Measurements from ENCODE around the gene MIS18A.

Gene MIS18A

DNA sequence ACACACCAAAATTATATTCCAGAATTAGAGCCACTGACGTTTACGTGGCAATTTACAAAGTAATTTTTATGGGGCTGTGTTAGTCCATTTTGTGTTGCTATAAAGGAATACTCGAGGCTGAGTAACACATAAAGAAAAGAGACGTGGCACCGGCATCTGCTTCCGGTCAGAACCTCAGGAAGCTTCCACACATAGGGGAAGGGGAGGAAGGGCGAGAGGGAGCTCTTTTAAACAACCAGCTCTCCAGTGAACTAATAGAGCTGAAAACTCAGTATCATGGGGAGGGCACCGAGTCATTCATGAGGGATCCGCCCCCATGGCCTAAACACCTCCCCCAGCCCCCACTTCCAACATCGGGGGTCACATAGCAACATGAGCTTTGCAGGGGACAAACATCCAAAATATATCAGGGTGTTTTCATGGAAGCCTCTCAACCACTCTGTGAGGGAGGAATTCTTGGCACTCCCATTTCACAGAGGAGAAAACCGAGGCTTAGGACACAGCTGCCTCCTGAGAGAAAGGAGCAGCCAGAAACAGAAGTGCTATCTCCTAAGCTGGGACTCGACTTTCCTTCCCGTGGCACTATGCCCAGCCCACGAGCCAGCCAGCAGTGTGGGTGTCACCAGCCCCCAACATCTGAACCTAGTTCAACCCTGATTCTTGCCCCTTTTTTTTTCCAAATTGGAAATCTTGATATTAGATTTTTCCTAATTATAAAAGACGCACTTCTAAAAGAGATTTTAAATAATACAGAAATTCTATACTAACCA lies 29.2 kb downstream of the MIS18A start:
- DNase-seq = no peak

DNA sequence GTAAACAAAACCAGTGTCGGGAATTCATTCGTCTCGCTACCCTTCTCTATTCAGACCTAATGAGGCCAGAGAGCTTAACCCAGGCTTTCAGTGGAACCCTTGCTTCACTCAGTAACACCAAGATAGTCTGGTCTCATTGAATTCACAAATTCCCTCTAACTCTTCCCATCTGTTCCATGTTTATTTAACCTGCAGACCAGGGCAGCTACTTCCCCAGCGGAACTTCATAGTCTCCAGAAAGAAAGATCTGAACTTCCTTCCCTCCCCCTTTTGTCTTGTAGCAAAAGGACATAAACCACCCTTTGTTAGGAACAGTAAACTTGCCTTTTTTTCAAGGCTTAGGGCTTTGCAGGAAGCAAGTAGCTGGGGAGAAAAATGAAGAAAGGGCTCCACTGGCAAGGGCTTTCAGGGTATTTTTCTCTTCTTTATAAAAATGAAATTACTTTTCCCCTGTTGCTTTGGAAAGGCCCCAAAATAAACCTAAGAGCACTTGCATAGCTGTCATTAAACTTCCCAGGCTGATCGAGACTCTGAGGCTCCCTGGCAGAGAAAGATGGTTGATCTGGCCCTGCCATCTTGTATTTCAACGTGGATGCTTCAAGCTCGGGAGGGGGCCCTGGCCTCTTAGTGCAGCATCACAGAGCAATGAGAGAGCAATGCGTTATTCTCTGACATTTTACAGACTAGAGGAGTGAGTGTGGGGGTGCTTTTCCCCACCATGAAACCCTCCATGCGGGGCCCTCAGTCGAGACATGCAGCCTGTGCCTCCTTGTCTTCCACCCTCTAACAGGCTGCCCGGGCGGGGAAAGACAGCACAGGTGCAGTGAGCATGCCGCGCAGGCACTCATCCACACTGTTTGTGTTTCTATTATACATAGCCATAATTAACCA lies 30.0 kb downstream of the MIS18A start:
- DNase-seq = no peak

DNA sequence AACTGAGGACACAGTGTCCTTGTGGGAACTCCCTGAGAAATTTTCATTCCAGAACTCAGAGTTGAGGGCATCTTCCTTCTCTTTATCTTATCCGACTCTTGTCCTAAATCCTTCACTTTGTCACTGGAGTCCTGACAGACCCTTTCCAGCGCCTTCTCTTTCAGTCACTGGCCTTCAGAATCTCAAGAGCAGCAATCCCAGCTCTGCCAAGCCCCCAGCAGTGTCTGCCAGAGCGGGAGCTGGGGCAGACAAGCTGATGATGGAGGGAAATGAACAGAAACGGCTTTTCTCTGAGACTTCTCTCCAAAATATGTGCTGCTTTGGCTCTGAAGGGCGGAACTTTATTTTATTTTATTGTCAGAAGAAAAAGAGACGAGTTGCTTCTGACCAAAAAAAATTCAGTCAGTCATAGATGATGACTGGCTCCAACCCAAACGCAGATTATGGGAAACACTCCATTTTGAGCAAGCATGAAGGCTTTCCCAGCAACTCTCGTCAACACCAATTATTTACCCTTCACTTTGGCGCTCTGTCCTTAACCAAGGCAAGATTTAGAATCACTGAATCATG lies 32.2 kb downstream of the MIS18A start:
- DNase-seq = no peak

DNA sequence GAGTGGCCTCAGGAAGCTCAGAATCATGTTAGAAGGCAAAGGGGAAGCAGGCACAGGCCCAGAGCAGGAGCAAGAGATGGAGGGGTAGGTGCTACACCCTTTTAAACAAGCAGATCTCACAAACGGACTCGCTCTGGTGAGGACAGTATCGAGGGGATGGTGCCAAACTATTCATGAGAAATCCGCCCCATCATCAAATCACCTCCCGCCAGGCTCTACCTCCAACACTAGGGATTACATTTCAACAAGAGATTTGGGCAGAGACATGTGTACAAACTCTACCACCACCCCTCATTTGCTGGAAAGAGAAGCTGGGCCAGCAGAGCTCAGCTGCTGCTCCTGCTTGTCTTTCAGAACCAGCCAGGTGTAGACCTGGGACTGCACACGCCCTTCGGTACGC lies 32.9 kb downstream of the MIS18A start:
- DNase-seq = no peak

DNA sequence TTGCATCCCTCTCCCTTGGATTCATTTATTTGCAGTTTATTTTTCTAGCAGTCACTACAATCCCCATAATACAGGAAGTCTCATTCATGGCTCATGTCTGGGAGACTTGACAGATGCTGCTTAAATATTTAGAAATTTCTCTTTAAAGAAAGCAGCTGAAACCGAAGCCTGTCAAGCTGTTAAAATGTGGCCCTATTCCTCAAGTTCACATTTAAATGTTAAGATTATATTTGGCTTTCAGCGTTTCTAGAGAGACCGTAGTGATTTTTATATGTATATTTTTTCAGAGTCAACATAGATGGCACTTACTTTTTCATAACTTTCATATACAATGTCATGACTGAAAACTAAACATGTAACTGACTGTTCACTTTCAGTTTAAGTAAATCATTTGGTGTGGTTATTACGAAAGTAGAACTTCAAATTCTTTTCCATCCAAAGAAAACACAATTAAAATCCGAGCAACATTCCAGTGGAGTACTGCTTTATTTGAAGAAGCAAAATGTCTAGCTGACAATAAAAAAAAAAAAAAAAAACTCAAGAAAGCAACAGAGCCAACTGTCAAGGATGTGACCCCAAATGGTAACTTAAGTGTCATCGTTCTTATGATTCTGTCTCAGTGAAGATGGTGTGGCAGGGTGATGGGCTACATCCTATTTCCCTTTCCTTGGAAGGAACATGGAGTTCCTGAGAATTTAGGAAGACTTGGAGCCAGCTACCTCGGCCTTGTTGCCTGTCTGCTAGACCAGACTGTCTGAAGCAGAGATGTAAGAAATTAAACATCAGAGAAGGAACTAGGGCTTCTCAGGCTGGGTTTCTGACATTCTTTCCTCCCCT lies 37.8 kb downstream of the MIS18A start:
- DNase-seq = no peak

DNA sequence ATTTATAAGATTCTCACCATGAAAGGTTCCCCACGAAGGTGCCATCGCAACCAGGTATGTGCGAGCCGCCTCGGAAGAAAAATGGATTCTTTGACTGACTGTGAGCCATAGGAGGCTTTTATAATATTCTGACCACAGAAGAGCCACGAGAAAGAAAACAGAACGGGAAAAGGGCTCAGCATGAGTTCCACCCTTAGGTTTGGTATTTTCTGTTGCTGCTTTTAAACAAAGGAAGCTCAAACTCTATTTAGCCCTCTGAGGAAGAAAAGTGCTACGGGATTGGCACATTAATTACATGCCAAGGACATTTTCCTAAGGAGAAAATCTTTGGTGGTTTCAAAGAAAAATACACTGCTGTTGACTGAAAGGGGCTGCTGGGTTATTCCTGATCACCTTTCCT lies 39.3 kb downstream of the MIS18A start:
- DNase-seq = no peak

DNA sequence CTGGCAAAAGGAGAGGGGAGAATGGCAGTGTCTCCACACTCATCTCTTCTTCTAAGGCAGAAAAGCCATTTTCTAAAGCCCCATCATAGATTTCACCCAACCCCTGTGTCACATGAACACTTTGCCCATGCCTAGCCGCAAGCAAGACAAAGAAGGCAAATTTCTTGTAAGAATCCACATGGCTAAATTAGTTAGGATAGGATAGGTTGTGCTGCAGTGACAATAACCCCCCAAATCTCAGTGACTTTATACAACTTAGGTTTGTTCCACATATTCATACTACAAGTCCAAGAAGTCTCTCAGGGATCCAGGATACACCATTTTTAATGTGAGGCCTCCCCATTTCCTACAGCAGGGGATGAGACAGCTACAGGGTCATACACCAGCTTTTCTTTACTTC lies 40.8 kb downstream of the MIS18A start:
- no peak for DNase-seq

DNA sequence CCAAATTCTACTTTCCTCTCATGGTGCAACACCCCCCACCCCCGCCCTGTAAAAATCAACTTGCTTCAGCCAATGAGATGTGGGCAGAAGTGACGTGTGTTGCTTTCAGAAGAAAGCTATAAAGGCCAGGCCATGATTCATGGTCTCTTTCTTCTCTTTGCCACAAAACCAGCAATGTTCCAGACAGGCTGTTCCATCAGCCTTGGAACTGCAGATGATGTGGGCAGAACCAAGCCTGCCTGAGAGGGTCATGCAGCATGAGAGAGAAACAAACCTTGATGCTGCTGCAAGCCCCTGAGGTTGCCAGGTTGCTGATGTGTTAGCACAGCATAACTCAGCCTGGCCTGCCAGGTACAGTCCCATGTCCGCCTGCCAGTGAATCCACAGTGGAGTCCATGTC lies 41.8 kb downstream of the MIS18A start:
- no peak for DNase-seq

DNA sequence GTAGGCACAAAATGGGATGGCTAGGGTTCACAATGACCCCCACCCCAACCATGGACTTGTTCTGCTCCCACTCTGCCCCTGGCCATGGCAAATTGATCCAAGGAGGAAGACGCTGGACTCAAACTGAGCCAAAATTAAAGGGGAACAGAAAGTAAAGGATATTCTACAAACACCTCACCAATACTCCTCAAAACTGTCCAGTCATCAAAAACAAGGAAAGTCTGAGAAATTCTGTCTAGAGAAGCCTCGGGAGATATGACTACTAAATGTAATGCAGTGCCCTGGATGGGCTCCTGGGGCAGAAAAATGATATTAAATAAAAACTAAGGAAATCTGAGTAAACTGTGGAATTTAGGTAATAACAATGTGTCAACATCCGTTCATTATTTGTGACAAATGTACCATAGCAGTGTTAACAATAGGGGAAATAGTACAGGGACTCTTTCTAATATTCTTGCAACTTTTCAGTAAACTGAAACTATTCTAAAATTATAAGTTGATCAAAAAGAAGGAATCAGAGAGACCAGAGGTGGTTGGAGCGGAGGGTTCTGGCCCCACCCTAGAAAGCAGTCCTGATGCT lies 45.0 kb downstream of the MIS18A start:
- DNase-seq = no peak

DNA sequence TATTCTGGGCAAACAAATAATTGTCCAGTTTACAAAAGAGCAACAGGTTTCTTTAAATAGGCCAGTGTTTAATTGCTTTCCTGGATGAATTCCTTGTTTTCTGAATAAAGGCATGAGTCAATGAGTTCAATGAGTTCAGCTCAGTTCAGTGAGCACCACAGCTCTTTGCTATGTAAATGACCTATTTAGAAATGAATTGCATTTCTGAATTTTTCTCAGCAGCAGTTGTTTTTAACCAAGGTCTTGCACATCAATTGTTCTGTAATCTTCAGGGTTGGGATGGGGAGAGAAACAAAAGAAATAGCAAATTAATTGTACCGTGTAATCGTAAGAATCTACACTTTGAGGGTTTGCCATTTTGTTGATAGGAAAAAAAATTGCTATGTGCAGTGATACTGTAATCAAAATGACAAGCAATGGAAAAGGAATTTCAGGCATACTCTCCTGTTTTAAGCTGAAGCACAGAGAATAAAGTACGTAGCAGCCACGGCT lies 45.7 kb downstream of the MIS18A start:
- no peak for DNase-seq

DNA sequence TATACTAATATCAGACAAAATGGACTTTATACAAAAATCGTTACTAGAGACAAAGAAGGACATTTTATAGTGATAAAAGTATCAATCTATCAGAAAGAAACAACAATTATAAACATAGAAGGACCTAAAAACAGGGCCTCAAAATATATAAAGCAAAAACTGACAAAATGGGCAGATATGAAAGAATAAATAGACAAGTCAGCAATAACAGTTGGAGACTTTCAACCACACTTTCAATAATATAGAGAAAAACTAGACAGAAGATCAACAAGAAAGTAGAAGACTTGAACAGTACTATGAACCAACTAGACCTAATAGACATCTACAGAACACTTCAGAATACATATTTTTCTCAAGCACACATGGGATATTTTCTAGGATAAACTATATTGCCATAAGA lies 52.4 kb downstream of the MIS18A start:
- no peak for DNase-seq
